ENCODE results near the gene OR51A7. TPM values are rescaled to one million over a fixed set of nuclear protein-coding genes. Genes with fewer than 3 reads are reported as not detected.
"Not testable (repeated sequence)": the region's sequence is repeated elsewhere in the genome, so short reads cannot be mapped to it uniquely, and the experiment has no call there.

Gene OR51A7
- not detected in 2 replicates for total RNA-seq (2014; rRNA removed)
- not detected for Bru-seq, nascent RNA
- not detected for BruChase-seq, experiment 1, labeled RNA remaining after a 6-hour chase
- not detected for BruChase-seq, experiment 2, labeled RNA remaining after a 2-hour chase
- long read RNA-seq: 0 reads

DNA sequence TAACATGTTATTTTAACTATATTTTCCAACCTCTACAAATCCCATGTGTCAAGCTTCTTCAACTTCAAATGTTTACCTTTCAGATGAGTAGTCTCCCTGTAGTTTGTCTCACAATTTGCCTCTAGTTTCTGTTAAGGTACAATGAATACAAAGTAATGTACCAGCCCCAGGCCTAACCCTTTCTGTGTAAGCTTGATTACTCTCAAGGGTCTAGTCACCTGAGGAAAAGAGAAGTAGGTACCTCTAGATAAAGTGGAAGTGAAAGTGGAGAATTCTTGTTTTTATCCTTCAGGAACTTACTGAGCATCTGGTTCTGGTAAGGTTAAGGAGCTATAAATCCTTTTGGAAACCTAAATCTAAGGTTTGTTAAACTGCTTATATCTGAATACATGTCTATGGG lies at the start of gene OR51A7:
OR51A7 (plus strand) TSS at position 300 of the 400 bp plus-strand sequence. CDS start 3,587 bp downstream, outside the sequence.
- H3K27me3 ChIP-seq (ENCODE audit: low read length): no peaks in the 10 kb centered on the region
- H3K9me3 ChIP-seq (ENCODE audit: low read length): no peaks in the 10 kb centered on the region
- ChIA-PET POLR2A (ENCODE audit: unreplicated experiment) (no interaction called here), CTCF (no interaction called here)
- no peaks in the 10 kb centered on the region for H3K79me2 ChIP-seq (ENCODE audit: low read length)
- TF ChIP-seq EZH2phosphoT487 (IDR thresholded peaks at IDR 0.05; ENCODE audit: borderline replicate concordance, low read length): no peak
- TF ChIP-seq EZH2 (IDR thresholded peaks at IDR 0.05; ENCODE audit: low read length, unreplicated experiment): no peak
- TF ChIP-seq, protein P1, sequence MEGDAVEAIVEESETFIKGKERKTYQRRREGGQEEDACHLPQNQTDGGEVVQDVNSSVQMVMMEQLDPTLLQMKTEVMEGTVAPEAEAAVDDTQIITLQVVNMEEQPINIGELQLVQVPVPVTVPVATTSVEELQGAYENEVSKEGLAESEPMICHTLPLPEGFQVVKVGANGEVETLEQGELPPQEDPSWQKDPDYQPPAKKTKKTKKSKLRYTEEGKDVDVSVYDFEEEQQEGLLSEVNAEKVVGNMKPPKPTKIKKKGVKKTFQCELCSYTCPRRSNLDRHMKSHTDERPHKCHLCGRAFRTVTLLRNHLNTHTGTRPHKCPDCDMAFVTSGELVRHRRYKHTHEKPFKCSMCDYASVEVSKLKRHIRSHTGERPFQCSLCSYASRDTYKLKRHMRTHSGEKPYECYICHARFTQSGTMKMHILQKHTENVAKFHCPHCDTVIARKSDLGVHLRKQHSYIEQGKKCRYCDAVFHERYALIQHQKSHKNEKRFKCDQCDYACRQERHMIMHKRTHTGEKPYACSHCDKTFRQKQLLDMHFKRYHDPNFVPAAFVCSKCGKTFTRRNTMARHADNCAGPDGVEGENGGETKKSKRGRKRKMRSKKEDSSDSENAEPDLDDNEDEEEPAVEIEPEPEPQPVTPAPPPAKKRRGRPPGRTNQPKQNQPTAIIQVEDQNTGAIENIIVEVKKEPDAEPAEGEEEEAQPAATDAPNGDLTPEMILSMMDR (conservative IDR thresholded peaks at IDR 0.05; ENCODE audit: low read depth, low read length): no peak
- no TSS peak for BruUV-seq (replicated peaks)
- DNase-seq: no peak
- H3K9ac ChIP-seq (ENCODE audit: low read length): no peak within 1 kb of the TSS
- no peaks in the 10 kb centered on the region for H4K20me1 ChIP-seq (ENCODE audit: low read length)
- no peak within 1 kb of the TSS for H3K4me3 ChIP-seq (ENCODE audit: low read length)
- H3K36me3 ChIP-seq (ENCODE audit: low read depth, low read length): no peaks in the 10 kb centered on the region
- H3K4me1 ChIP-seq (ENCODE audit: insufficient read depth, low read length): no peaks in the 10 kb centered on the region
- no peak for ATAC-seq
- no peak within 1 kb of the TSS for H3K4me2 ChIP-seq (ENCODE audit: low read length)
- H2AFZ ChIP-seq (ENCODE audit: low read length): no peak within 1 kb of the TSS
- no peaks in the 10 kb centered on the region for H3K9me2 ChIP-seq (replicated peaks; ENCODE audit: low read length)
- H3K27ac ChIP-seq (ENCODE audit: low read length): no peak within 1 kb of the TSS
- no peaks in the 10 kb centered on the region for H3F3A ChIP-seq (ENCODE audit: low read length, unreplicated experiment)
- intact Hi-C loops (cut with micrococcal nuclease): no loop called here

GRCh38 chr11:4854286-4854685 lies 49.3 kb upstream of the OR51A7 start:
- CTCF ChIA-PET; DNase-seq; H3K9me3 ChIP-seq (ENCODE audit: low read length); H3K27me3 ChIP-seq (ENCODE audit: low read length); H2AFZ ChIP-seq (ENCODE audit: low read length); ATAC-seq; POLR2A ChIA-PET (ENCODE audit: unreplicated experiment); BruUV-seq (replicated peaks); H3K4me1 ChIP-seq (ENCODE audit: insufficient read depth, low read length); H3K4me2 ChIP-seq (ENCODE audit: low read length); H3F3A ChIP-seq (ENCODE audit: low read length, unreplicated experiment); H3K4me3 ChIP-seq (ENCODE audit: low read length); H3K9me2 ChIP-seq (replicated peaks; ENCODE audit: low read length); H3K36me3 ChIP-seq (ENCODE audit: low read depth, low read length); H3K79me2 ChIP-seq (ENCODE audit: low read length); H3K27ac ChIP-seq (ENCODE audit: low read length); H3K9ac ChIP-seq (ENCODE audit: low read length); intact Hi-C loops (cut with micrococcal nuclease); H4K20me1 ChIP-seq (ENCODE audit: low read length): not testable (repeated sequence)

- H3K4me3 ChIP-seq (ENCODE audit: low read length): no peak overlapping the region
- TF ChIP-seq, protein P1 (conservative IDR thresholded peaks at IDR 0.05; ENCODE audit: low read depth, low read length): no peak
- no peak for TF ChIP-seq EZH2 (IDR thresholded peaks at IDR 0.05; ENCODE audit: low read length, unreplicated experiment)
- DNase-seq: no peak
- H3K27me3 ChIP-seq (ENCODE audit: low read length): no peaks in the 10 kb centered on the region
- no peak overlapping the region for H3K9ac ChIP-seq (ENCODE audit: low read length)
- no peaks in the 10 kb centered on the region for H3K9me2 ChIP-seq (replicated peaks; ENCODE audit: low read length)
- no peak overlapping the region for H3K4me2 ChIP-seq (ENCODE audit: low read length)
- no peaks in the 10 kb centered on the region for H4K20me1 ChIP-seq (ENCODE audit: low read length)
- H3K79me2 ChIP-seq (ENCODE audit: low read length): no peaks in the 10 kb centered on the region
- no peak for ATAC-seq
- H3K36me3 ChIP-seq (ENCODE audit: low read depth, low read length): no peaks in the 10 kb centered on the region
- H3K4me1 ChIP-seq (ENCODE audit: insufficient read depth, low read length): no peaks in the 10 kb centered on the region
- POLR2A ChIA-PET (ENCODE audit: unreplicated experiment): no interaction called here
- no peak overlapping the region for H3K27ac ChIP-seq (ENCODE audit: low read length)
- no peak overlapping the region for H2AFZ ChIP-seq (ENCODE audit: low read length)
- no TSS peak for BruUV-seq (replicated peaks)
- no peaks in the 10 kb centered on the region for H3F3A ChIP-seq (ENCODE audit: low read length, unreplicated experiment)
- H3K9me3 ChIP-seq (ENCODE audit: low read length): no peaks in the 10 kb centered on the region
- intact Hi-C loops (cut with micrococcal nuclease): no loop called here
- CTCF ChIA-PET: no interaction called here
Measured at GRCh38 chr11:4862447-4863236, 40.9 kb upstream of the OR51A7 start.
